C4-2B (cell line): ENCODE measurements around the gene EXOC3L4.

Source experiments
- H3K27ac ChIP-seq: fragments of 450-650 bp; 2 replicates; pipeline ENCODE4 v1.5.1; 2017
- ZFX ChIP-seq: fragments of 450-650 bp; IDR thresholded peaks from 2 replicates; pipeline ENCODE4 v1.6.1; 2017
- TF ChIP-seq, protein P1 (sequence below): fragments of 450-650 bp; conservative IDR thresholded peaks from 2 replicates; pipeline ENCODE4 v1.5.1; 2017; ENCODE audit warnings: mild to moderate bottlenecking

Gene EXOC3L4

DNA sequence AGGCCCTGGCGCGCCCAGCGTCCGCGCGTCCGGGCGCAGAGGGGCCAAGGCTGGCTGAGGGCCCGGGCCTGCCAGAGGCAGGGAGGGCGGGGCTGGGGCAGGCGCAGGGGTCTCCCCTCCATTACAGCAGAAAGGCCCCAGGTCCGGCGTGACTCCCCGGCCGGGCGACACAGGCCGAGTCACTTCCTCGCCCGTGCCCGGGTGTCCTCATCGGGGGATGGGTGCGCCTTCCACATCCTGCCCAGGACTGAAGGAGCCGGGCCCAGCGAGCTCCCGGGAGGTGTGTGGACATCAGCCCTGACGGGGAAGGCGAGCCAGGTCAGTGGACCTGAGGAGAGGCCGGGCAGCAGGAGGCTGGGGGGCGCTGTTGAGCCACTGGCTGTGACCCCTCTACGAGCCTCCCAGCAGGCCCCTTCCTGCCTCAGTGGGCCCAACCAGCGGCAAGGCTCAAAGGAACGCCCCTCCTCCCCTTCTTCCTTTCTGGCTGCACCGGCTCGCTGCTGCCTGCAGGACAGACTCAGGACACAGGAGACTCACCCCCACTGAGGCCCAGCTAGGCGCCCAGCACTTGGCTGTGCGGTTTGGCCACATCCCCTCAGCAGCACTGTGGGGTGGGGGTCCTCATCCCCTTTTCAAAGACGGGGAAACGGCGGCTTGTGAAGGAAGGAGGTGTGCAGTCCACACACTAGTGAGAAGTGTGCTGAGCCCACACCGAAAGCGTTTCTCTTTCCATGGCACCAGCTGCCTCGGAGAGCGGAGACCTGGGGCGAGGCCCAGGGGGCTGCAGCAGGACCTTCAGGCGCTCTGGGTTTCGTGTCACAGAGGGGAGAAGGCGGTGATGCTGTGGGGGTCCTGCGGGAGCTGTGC lies 29.3 kb downstream of the EXOC3L4 start:
- H3K27ac ChIP-seq: no peak overlapping the region
- TF ChIP-seq ZFX: no peak
- TF ChIP-seq, protein P1, sequence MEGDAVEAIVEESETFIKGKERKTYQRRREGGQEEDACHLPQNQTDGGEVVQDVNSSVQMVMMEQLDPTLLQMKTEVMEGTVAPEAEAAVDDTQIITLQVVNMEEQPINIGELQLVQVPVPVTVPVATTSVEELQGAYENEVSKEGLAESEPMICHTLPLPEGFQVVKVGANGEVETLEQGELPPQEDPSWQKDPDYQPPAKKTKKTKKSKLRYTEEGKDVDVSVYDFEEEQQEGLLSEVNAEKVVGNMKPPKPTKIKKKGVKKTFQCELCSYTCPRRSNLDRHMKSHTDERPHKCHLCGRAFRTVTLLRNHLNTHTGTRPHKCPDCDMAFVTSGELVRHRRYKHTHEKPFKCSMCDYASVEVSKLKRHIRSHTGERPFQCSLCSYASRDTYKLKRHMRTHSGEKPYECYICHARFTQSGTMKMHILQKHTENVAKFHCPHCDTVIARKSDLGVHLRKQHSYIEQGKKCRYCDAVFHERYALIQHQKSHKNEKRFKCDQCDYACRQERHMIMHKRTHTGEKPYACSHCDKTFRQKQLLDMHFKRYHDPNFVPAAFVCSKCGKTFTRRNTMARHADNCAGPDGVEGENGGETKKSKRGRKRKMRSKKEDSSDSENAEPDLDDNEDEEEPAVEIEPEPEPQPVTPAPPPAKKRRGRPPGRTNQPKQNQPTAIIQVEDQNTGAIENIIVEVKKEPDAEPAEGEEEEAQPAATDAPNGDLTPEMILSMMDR: no peak; the same call in 1 of the 2 replicates

DNA sequence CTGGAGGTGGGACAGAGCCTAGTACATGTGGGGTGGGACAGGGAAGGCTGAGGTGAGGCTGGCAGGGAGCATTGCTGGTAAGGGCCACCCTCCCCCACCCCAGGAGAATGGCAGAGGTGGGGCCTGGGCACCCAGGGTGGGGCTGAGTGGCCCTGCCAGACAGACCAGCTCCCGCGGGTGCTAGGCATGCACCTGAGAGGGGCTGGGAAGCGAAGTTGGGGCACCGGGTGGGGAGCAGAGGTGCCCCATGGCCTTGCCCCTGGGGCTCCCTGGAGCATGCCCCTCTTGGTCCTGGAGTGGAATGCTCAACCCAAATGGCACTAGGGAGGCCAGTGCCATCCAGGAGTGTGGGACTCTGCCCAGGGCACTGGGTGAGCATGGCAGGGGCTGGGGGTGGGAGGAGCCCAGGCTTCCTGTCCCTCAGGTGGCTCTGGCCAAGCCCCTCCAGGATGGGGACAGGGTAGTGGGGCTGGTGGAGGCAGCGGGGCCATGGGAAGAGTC lies 30.0 kb downstream of the EXOC3L4 start:
- no peak overlapping the region for H3K27ac ChIP-seq
- no peak for TF ChIP-seq ZFX
- TF ChIP-seq, protein P1: no peak

DNA sequence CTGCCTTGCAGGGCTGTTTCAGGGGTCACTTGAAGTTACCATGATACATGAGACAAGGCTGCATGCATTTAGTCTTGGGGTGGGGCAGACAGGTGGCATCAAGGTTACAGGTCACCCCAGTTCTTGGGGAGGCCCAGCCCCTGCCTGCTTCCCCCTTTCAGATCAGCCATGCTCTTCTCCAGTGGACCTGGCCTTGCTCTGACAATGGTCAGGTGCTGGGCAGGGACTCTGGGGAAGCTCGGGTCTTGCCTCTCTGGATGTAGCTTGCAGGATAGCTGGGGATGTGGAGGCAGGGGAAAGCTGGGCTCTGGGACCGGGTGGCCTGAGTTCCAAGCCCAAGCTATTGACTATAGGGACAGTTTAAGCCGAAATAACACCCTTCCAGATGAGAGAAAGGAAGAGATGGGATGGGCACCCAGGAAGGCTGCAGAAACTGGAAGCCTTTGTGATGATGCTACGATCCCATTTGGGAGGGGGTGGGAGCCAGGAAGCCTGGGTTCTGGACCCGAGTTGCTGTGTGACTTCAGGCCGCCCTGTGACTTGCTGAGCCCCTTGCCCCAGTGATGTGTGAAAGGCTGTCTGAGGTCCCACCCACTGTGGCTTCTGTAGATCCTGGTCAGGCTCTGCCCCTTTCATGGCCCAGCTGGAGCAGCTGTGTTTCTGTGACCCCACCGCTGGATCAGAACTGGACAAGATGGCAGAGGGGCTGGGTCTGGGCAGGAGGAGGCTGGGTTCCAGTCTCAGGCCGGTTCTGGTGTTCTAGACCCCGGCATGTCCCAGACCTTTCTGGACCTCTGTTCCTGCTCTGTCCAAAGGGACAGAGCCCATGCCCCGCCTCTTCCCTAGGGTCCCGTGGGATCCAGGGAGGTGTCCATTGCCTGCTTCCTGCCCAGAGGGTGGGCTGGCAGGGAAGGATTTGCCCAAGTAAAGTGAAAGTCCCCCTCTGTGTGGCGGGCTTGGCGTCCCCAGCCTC lies 30.9 kb downstream of the EXOC3L4 start:
- no peak overlapping the region for H3K27ac ChIP-seq
- no peak for TF ChIP-seq ZFX
- TF ChIP-seq, protein P1: no peak

DNA sequence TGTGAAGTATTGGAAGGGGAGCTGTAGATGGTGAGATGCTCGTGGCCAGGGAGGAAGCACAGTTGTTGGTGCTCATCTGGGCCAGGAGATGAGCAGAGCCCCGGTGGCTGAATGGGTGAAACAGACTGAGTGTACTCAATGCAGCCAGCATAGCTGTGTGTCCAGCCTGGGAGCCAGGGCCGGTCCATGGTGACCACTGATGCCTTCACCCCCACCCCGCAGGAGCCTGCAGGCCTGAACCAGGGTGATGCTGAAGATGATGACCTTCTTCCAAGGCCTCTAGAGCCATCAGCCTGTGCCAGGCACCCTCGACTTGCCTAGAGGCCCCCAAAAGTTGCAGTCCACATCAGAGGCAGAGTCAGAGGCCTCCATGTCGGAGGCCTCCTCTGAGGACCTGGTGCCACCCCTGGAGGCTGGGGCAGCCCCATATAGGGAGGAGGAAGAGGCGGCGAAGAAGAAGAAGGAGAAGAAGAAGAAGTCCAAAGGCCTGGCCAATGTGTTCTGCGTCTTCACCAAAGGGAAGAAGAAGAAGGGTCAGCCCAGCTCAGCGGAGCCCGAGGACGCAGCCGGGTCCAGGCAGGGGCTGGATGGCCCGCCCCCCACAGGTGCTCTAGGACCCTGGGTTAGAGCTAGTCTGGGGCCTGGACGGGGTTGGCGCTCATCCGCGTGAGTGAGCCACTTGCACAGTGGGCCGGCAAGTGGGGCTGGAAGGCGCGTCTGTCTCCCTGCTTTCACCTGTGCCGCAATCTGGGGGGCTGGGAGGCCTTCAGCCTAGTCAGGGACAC lies 31.8 kb downstream of the EXOC3L4 start:
- H3K27ac ChIP-seq: peak overlapping the region; percentile 24
- TF ChIP-seq ZFX: no peak
- TF ChIP-seq, protein P1: no peak

DNA sequence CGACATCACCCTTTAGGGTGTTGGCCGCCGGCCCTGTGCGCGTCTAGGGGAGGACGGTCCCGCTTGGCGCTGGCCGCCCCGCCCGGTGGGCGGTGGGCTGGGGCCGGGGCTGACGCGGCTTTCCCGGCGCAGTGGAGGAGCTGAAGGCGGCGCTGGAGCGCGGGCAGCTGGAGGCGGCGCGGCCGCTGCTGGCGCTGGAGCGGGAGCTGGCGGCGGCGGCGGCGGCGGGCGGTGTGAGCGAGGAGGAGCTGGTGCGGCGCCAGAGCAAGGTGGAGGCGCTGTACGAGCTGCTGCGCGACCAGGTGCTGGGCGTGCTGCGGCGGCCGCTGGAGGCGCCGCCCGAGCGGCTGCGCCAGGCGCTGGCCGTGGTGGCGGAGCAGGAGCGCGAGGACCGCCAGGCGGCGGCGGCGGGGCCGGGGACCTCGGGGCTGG lies 32.4 kb downstream of the EXOC3L4 start:
- TF ChIP-seq, protein P1: peak; percentile 89
- no peak for TF ChIP-seq ZFX
- H3K27ac ChIP-seq: peak overlapping the region; percentile 24

DNA sequence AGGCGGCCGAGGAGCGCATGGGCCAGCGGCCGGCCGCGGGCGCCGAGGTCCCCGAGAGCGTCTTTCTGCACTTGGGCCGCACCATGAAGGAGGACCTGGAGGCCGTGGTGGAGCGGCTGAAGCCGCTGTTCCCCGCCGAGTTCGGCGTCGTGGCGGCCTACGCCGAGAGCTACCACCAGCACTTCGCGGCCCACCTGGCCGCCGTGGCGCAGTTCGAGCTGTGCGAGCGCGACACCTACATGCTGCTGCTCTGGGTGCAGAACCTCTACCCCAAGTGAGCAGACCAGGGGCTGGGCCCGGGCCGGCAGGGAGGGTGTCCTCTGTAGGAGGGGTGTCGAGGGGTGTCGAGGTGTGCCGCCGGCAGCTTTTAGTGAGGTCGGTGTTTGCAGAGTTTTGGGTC lies 32.8 kb downstream of the EXOC3L4 start:
- peak overlapping the region; percentile 24 for H3K27ac ChIP-seq
- TF ChIP-seq ZFX: peak; percentile 42; the same call in 1 of the 2 replicates
- TF ChIP-seq, protein P1: no peak; the same call in 1 of the 2 replicates
